GM21786 (cell line): ENCODE results near the gene MAP3K2.

Experiments
- ATAC-seq: cut with Tn5 transposase; IDR thresholded peaks from one replicate; pipeline ENCODE4 v1.9.1; 2021; ENCODE audit not compliant: unreplicated experiment

The MAP3K2 gene

DNA sequence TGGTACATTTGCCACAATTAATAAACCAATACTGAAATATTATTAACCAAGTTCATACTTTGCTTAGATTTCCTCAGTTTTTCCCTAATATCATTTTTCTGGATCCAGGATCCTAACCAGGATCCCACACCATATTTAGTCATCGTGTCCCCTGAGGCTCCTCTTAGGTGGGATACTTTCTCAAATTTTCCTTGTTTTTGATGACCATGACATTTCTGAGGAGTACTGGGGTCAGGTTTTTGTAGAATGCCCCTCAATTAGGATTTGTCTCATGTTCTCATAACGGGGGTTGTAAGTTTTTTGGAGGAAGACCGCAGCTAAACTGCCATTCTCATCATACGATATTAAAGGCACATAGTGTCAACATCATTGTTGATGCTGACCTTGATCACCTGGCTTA is 78.3 kb downstream of the MAP3K2 start:
- ATAC-seq = no peak

DNA sequence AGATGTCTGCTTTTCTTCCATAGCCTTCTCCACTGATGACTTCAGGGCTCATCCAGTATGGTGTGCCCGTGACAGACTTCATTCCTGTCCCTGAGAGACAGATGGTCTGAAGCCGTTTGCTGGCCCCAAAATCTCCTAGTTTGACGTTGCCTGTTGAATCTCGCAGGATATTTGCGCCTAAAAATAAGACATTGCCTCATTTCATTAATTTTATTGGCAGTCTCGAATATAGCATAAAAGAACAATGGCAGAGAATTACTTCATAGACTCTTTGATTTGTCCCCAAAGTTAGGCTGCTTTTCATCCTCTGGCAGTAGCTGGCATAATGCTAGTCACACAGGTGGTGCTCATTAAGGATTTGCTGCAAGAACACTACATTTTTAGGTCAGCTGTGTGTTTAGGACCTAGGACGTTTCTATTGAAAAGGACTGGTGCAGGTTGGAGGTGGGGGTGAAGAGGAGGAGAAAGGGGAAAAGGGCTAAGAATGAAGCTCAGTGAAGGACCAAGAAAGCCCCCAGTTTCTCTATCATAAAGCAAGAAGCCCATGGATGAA is 79.1 kb downstream of the MAP3K2 start:
- ATAC-seq = no peak

DNA sequence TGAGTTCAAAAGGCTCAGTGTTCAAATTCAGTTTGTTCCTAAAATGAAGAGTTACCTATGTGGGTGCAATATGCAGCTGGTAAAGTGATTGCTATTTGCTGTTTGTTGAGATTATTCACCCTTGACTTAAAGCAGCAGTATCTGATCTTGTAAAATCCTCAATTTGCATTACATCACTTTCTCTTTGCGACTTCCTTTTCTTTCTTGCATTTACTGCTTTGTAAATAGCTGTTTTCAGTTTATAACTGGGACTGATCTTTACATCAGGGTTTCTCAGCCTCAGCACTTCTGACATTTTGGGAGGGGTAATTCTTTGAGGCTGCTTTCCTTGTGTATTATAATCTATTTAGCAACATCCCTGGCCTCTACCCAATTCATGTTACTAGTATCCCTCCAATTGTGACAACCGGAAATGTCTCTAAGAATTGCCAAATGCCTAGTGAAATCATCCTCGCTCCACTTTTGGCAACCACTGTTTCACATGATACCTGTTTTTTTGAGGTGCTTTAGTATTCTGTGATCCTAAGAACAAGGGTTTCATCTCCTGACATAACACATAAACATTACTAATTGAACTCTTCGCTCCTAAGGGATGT is 81.7 kb downstream of the MAP3K2 start:
- peak; percentile 52 for ATAC-seq

DNA sequence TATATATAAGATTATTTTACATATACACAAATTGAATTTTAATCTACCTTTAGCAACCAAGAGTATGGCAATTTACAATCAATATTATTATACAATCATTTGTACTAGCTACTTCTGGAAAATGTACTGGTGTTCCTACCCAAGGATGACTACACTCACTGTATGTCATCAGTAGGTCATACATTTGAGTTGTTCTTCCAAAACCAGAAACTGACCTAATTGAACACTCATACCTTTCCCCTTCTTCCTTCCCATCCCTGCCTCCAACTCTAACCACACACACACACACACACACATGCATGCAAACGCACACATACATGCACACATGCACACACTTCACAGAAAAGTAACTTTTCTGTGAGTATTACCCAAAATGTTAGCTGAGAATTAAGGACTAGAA is 85.6 kb downstream of the MAP3K2 start:
- ATAC-seq = no peak

DNA sequence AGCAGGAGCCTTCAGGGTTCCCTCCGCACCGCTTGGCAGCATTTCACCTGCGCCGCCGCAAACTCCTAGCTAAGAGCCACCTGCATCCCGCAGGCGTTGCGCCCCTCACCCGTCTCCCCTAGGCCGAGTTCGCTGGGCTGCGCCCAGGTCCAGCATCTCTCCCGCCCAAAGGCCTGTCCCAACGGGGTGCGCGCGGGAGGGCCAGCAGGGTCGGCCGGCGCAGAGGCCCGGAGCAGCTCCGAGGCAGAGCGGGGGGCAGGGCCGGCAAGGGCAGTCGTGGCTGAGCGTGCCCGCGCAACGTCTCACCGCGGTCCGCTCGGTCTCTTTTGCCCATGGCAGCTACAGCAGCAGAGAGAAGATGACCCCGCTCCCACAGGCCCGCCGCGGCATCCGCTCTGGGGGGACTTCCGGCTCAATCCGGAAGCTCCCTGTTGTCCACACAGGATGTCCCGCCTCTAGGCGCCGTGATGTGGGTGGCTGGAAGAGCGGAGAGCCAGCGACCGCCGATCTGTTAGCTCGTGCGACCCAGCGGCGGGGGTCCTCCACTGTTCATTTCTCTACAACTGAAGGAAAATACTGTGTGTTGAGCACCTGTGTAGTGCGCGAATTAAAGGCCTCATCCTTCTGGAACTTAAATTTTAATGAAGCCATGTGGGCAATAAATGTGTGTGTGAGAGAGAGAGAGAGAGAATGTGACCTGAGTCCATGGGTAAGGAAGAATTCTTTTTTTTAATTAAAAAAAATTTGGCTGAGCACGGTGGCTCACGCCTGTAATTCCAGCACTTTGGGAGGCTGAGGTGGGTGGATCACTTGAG is 93.8 kb downstream of the MAP3K2 start, which contains the start of gene ERCC3:
Gene ERCC3 (minus strand): TSS at position 397 of the 815 bp plus-strand sequence. CDS start 63 bp downstream, at position 334.
- peak; percentile 98 for ATAC-seq

DNA sequence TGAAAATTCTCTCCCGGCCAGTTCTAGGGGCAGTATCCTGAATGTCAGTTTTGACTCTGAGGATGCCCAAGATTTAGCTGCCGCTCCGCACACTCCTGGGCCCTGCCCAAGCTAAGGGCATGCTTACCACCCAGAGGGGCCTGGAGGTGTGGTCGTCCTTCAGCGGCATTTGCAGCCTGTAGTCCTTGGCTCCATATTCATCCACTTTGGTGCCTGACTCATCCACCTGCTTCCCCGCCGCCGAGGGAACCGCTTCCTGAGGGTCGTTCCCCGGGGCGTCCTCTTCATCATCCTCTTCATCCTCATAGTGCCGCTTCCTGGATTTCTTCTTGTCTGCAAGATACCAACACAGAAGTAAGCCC is 94.4 kb downstream of the MAP3K2 start:
- ATAC-seq = no peak

DNA sequence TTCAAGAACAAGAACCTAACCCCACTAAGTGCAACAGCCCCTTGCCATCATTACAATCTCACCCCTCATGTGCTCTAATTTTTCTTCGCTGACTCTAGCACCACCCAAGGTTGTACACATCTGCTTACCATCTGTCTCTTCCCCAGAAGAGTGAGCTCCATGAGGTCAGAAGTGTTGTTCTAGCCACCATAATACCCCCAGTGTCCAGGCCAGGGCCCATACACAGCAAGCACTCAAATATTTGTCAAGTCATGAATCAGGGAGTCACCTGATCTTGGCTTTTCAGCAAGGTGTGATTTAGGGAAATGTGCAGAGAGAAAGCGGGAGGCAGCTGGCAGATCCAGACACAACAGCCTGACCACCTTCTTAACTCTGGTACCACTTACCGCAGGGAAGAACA is 99.5 kb downstream of the MAP3K2 start:
- ATAC-seq = no peak

GRCh38 chr2:127283275-127283674 is 104.5 kb downstream of the MAP3K2 start:
- no peak for ATAC-seq

DNA sequence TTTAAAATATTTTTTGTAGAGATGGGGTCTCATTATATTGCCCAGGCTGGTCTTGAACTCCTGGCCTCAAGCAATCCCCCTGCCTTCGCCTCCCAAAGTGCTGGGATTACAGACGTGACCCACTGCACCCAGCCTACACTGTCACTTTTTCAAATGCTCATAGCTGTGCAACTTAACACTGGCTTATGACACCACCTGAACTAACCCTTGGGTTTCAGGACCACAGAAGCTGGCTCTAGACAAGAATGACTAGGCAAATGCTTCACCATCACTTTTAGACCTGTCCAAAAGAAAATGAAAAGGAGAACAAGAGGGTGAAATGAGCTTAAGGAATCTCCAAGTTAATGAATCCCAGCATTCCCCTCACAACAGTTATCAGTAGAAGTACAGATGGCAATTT is 107.1 kb downstream of the MAP3K2 start:
- ATAC-seq = no peak

DNA sequence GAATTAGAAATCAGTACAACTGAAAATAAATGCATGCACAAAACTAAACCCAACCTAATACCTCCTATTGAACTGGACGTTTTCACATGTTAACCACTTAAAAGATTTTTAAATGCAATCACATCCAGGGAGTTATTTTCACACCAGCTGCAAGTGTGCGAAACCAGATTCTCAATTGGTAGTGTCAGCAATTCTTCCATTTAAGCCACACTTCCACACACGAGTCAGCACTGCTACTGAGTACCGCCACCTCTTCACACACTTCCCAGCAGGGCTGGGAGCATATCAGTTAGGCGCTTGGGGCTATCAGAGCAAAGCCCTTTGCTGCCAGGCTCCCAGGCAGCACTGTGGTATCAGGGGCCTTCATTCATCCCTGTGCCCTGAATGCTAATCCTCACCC is 108.0 kb downstream of the MAP3K2 start:
- no peak for ATAC-seq

DNA sequence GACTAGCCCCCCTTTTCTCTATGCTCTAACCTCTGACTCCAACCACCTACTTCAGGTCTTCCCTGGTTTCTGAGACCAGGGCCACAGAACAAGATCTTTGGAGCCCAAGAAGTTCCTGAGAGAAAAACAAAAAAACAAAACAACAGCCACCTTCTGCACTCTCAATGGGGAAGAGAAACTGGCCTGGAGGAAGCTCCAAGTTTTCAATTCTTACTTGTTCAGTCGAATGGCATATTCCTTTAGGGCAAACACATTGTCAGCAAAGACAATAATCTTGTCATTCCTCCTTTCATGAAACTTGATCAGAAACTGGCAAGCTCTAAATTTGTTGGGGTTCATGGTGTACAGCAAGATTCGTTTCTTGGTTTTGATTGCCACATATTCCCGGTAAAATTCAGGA is 108.8 kb downstream of the MAP3K2 start:
- no peak for ATAC-seq

DNA sequence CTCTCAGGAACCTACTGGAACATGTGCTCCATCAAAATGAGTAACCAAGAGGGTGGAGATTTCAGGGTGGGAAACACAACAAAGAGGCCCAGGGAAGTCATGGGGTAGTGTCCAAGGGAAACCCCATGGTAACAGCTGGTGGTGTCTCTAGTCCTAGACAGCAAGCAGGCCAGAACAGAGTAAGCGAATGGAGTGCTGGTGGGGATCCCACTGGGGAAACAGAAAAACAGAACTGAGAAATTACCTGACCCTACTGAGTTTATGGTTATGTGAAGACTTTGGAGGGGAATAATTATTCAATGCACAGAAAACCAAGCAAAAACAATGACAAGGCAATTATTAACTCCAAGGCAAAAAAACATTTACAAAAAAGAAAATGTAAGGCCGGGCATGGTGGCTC is 110.7 kb downstream of the MAP3K2 start:
- ATAC-seq = peak; percentile 86

GRCh38 chr2:127275789-127276188 is 112.0 kb downstream of the MAP3K2 start:
- no peak for ATAC-seq

DNA sequence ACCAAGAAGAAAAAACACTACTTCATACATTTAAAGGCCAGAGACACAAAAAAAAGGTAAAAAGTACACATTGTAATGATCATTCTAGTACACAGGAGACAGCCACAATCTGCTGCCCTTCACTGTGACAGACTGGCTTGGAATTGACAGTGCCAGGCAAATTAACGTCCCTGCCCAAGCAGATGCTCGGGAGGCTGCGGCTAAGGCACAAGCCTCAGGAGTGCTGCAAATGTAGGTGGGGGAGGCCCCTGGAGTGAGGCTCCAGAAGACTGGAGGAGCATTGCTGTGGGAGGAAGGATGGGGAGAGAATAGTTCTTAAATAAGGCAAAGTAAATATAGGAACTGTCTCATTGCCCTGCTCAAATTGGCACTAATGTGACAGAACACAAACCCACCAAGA is 112.4 kb downstream of the MAP3K2 start:
- no peak for ATAC-seq

DNA sequence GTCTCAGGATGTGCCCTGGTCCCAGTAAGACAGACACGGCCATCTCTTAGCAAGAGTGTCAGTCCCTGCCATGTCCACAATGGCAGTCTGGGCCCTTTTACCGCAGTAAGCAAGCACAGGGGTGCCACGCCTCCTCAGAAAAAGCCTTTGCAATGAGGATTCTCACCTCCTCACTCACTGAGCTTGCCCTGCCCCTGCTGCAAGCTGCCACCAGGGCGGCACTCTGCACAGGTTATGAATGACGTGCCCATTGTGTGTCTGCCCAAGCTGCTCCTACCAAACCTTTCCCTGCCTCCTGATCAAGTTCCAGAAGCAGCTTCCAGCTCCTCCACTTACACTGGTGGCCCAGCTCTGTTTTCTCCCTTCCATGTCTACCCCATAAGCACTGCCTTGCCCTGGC is 117.1 kb downstream of the MAP3K2 start:
- no peak for ATAC-seq

- no peak for ATAC-seq
Observed at GRCh38 chr2:127261804-127262406, 125.9 kb downstream of the MAP3K2 start.

DNA sequence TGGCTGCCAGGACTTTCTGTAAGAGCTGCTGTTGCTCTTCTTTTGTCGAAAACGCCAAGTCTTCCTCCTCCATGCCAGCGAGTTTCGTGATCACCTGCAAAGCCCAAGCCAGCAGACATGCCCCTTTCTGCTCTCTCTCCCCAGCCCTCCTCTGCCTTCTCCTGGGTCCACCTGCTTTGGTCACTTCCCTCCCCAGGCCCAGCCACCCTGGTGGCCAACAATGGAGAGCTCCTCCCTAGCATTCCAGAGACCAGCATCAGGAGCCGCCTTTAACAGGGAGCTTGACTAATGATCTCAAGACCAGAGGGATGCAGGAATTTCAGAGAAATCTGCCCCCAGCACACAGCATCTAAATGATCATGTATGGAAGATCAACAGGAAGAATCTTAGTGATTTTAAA is 128.4 kb downstream of the MAP3K2 start:
- no peak for ATAC-seq

GRCh38 chr2:127256866-127257265 is 130.9 kb downstream of the MAP3K2 start:
- ATAC-seq = no peak

DNA sequence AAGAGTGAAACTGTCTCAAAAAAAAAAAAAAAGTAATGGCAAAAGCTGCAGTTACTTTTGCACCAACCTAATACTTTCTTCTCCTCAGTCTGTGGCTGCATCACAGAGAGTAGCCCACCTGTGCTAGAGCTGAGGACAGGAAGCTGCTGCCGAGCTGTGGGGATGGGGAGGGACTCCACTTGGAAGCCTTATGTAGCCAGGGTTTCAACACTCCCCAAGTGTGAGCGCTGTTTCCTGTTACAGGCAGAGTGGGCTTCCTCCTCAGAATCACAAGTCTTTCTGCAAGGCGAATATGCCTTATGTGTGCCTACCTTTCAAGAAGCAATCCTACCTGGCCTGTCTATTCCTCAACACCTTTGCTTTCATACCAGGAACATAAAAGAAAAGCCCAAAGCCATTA is 131.4 kb downstream of the MAP3K2 start:
- no peak for ATAC-seq

- no peak for ATAC-seq
Observed at GRCh38 chr2:127255721-127256120, 132.1 kb downstream of the MAP3K2 start.

GRCh38 chr2:127255146-127255545 is 132.6 kb downstream of the MAP3K2 start:
- ATAC-seq = no peak

GRCh38 chr2:127254386-127254981 is 133.3 kb downstream of the MAP3K2 start:
- no peak for ATAC-seq
